Adrenal gland (tissue), 5 donors: Measurements from ENCODE around the gene CCDC185.

Source experiments
- CTCF ChIP-seq, 6 experiments: fragments of 450-650 bp in 4 of 6; fragments of 200-600 bp in 2 of 6; sonication (generic) in 1 of 6; IDR thresholded peaks; 1 replicate in 5 of 6; 2 replicates in 1 of 6; pipeline versions ENCODE4 v1.5.1 to v1.8.0; 2016 to 2021; ENCODE audit warnings: antibody characterized with exemption in 6 of 6, mild to moderate bottlenecking in 2 of 6, moderate library complexity in 1 of 6
- POLR2A ChIP-seq, 2 donors: fragments of 450-650 bp; IDR thresholded peaks; one replicate each; pipeline ENCODE4 v1.6.1; 2017; ENCODE audit warnings: antibody characterized with exemption in 2 of 2, mild to moderate bottlenecking in 2 of 2, moderate library complexity in 1 of 2
- donor health status: DM: no; HTN: no; CAD: no.

DNA sequence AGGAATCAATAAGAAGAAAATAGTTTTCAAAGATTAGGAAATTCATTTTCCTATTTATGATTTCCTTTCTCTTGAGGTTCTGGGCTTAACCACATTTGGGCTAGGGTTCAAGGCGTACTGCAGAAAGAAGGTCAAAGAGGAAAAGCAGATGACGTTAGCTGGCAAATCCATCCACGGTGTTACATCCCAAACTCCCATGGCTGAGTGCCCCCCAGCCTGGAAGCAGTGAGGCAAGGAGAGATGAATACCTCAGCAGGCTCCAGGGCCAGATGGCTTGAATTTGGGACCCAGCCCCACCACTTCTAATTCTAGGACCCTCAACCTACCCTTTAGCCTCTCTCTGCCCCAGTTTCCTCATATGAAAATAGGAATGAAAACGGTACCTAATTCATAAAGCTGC is 46.9 kb upstream of the CCDC185 start:
- TF ChIP-seq POLR2A (IDR thresholded peaks at IDR 0.05) (no peak), CTCF (IDR thresholded peaks at IDR 0.05) (no peak)
